ENCODE results near the gene EVL.

Gene EVL

GRCh38 chr14:100117633-100118395, 52.6 kb downstream of the EVL start:
- H3K4me3 ChIP-seq (ENCODE audit: low read depth, low read length) = no peak overlapping the region
- TF ChIP-seq, protein P1, sequence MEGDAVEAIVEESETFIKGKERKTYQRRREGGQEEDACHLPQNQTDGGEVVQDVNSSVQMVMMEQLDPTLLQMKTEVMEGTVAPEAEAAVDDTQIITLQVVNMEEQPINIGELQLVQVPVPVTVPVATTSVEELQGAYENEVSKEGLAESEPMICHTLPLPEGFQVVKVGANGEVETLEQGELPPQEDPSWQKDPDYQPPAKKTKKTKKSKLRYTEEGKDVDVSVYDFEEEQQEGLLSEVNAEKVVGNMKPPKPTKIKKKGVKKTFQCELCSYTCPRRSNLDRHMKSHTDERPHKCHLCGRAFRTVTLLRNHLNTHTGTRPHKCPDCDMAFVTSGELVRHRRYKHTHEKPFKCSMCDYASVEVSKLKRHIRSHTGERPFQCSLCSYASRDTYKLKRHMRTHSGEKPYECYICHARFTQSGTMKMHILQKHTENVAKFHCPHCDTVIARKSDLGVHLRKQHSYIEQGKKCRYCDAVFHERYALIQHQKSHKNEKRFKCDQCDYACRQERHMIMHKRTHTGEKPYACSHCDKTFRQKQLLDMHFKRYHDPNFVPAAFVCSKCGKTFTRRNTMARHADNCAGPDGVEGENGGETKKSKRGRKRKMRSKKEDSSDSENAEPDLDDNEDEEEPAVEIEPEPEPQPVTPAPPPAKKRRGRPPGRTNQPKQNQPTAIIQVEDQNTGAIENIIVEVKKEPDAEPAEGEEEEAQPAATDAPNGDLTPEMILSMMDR (IDR thresholded peaks at IDR 0.05; ENCODE audit: low read depth, low read length) = no peak

GRCh38 chr14:100118396-100119011, 53.3 kb downstream of the EVL start:
- H3K4me3 ChIP-seq (ENCODE audit: low read depth, low read length) = no peak overlapping the region
- TF ChIP-seq, protein P1 (IDR thresholded peaks at IDR 0.05; ENCODE audit: low read depth, low read length) = no peak

DNA sequence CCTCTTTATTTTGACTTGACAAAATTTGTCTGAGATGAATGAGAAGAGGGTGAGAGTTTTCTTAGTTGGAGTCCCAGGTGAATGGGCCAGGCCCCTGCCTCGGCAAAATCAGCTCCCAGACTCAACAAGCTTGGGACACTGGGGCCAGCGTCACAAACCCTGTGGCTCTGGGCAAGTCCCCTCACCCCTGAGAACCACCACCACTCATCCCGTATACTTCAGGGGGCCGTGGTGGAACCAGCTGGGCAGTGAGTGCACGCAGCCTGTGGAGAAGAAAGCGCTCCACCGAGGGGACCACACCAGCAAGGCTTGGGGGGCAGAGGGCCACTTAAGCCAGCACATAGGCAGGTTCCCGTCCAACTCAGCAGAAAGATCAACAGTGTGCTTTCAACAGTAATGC, 54.0 kb downstream of the EVL start:
- TF ChIP-seq, protein P1 (IDR thresholded peaks at IDR 0.05; ENCODE audit: low read depth, low read length) = no peak

GRCh38 chr14:100120522-100121269, 55.5 kb downstream of the EVL start:
- TF ChIP-seq, protein P1 (IDR thresholded peaks at IDR 0.05; ENCODE audit: low read depth, low read length) = no peak
- no peak overlapping the region for H3K4me3 ChIP-seq (ENCODE audit: low read depth, low read length)

More for the DNA sequence above, 54.0 kb downstream of the EVL start:
- no peak overlapping the region for H3K4me3 ChIP-seq (ENCODE audit: low read depth, low read length)

GRCh38 chr14:100121643-100122480, 56.6 kb downstream of the EVL start:
- H3K4me3 ChIP-seq (ENCODE audit: low read depth, low read length) = no peak overlapping the region
- TF ChIP-seq, protein P1 (IDR thresholded peaks at IDR 0.05; ENCODE audit: low read depth, low read length) = no peak

GRCh38 chr14:100122481-100123223, 57.4 kb downstream of the EVL start:
- TF ChIP-seq, protein P1 (IDR thresholded peaks at IDR 0.05; ENCODE audit: low read depth, low read length) = no peak
- H3K4me3 ChIP-seq (ENCODE audit: low read depth, low read length) = no peak overlapping the region
